ENCODE results near the gene BPIFA3.

BPIFA3 gene

DNA sequence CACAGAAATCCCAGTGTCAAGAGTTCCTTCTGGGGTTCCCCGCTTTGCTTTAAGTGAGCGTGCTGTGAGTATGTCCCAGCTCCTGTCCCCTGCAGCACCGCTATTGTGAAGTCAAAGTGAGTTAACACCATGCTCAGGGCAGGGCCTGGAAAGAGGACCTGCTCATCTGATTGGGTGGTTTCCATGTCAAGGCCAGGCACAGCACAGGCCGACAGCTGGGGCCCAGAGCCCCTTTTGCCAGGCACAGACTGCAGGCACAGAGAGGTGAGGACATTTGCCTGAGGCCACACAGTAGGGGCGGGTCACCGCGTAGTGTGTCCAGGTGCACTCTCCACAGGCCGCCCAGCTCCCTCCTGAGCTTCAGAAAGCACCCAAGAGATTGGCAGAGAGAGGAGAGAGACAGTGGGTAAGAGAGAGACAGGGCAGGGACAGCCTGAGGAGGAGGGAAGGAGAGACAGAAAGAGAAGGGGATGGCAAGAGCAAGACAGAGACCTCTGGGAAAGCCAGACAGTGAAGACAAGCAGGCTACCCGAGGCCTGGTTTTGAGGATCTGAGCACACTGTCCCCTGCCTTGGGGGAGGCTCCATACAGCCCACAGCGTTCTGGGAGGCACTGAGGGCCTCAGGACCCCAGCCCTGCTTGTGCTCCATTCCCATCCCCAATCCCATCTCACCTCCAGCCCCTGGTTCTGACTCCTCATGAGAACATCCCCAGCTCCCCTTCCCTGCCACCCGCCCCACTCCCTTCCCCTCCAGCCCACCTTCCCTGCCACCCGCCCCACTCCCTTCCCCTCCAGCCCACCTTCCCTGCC lies 59.4 kb downstream of the BPIFA3 start:
- ChIA-PET POLR2A (no interaction called here), CTCF (interaction anchor here (0.7 to 1.9 kb wide), 2 partner anchors 14 to 23 kb away, joined by 6 to 8 read pairs; no protein-coding TSS in a partner anchor)
- no peak overlapping the region for H3K4me3 ChIP-seq (ENCODE audit: low read depth, low read length)
- no peaks in the 10 kb centered on the region for H3K9me3 ChIP-seq (ENCODE audit: control insufficient read depth, insufficient read depth, low read depth, low read length)
- no peaks in the 10 kb centered on the region for H3K36me3 ChIP-seq (ENCODE audit: control insufficient read depth in 2 of 2, insufficient read depth in 1 of 2, low read length in 2 of 2)
- H3K27ac ChIP-seq (ENCODE audit: extremely low read depth, low read depth, low read length): no peak overlapping the region
- no peak for TF ChIP-seq ZNF776 (tag by site-specific recombination; IDR thresholded peaks at IDR 0.05; ENCODE audit: borderline replicate concordance)
- no peaks in the 10 kb centered on the region for H3K4me1 ChIP-seq (ENCODE audit: control insufficient read depth, insufficient read depth, low read length)
